ENCODE data around the gene CRB2.

Gene CRB2

GRCh38 chr9:123371805-123372590 lies 16.0 kb downstream of the CRB2 start:
- TF ChIP-seq NFIC (IDR thresholded peaks at IDR 0.05) (no peak), TCF12 (IDR thresholded peaks at IDR 0.05; ENCODE audit: low read depth) (no peak), REST (IDR thresholded peaks at IDR 0.05; ENCODE audit: low read depth) (no peak), MAX (IDR thresholded peaks at IDR 0.05) (no peak), ZBTB7A (IDR thresholded peaks at IDR 0.05; ENCODE audit: low read depth) (no peak), CREB1 (IDR thresholded peaks at IDR 0.05; ENCODE audit: low read depth) (no peak), EGR1 (IDR thresholded peaks at IDR 0.05) (no peak), FOXM1 (IDR thresholded peaks at IDR 0.05; ENCODE audit: borderline replicate concordance, low read depth) (no peak)

- no peak for TF ChIP-seq TEAD4 (IDR thresholded peaks at IDR 0.05)
- no peak for TF ChIP-seq TAF1 (IDR thresholded peaks at IDR 0.05; ENCODE audit: low read depth)
- TF ChIP-seq ZBTB7A (IDR thresholded peaks at IDR 0.05; ENCODE audit: low read depth): no peak
- TF ChIP-seq USF1 (IDR thresholded peaks at IDR 0.05): no peak
- no peak for TF ChIP-seq CREB1 (IDR thresholded peaks at IDR 0.05; ENCODE audit: low read depth)
- TF ChIP-seq MAX (IDR thresholded peaks at IDR 0.05): no peak
- no peak for TF ChIP-seq TCF12 (IDR thresholded peaks at IDR 0.05; ENCODE audit: low read depth)
- TF ChIP-seq YY1 (IDR thresholded peaks at IDR 0.05; ENCODE audit: low read depth): no peak
- no peak for TF ChIP-seq EGR1 (IDR thresholded peaks at IDR 0.05)
- TF ChIP-seq REST (IDR thresholded peaks at IDR 0.05; ENCODE audit: low read depth): no peak
- no peak for TF ChIP-seq FOXM1 (IDR thresholded peaks at IDR 0.05; ENCODE audit: borderline replicate concordance, low read depth)
- TF ChIP-seq CEBPB (IDR thresholded peaks at IDR 0.05): no peak
- no peak for TF ChIP-seq RAD21 (IDR thresholded peaks at IDR 0.05; ENCODE audit: low read depth)
- TF ChIP-seq EP300 (IDR thresholded peaks at IDR 0.05; ENCODE audit: borderline replicate concordance): no peak
- no peak for TF ChIP-seq NFIC (IDR thresholded peaks at IDR 0.05)
Measured at GRCh38 chr9:123372766-123373446, 16.9 kb downstream of the CRB2 start.

GRCh38 chr9:123373447-123373923 lies 17.5 kb downstream of the CRB2 start:
- no peak for TF ChIP-seq RAD21 (IDR thresholded peaks at IDR 0.05; ENCODE audit: low read depth)
- TF ChIP-seq YY1 (IDR thresholded peaks at IDR 0.05; ENCODE audit: low read depth): no peak
- TF ChIP-seq MAX (IDR thresholded peaks at IDR 0.05): no peak
- no peak for TF ChIP-seq EGR1 (IDR thresholded peaks at IDR 0.05)
- TF ChIP-seq NFIC (IDR thresholded peaks at IDR 0.05): no peak
- no peak for TF ChIP-seq CEBPB (IDR thresholded peaks at IDR 0.05)

- TF ChIP-seq EGR1 (IDR thresholded peaks at IDR 0.05) (no peak), USF1 (IDR thresholded peaks at IDR 0.05) (no peak), FOXM1 (IDR thresholded peaks at IDR 0.05; ENCODE audit: borderline replicate concordance, low read depth) (no peak), RAD21 (IDR thresholded peaks at IDR 0.05; ENCODE audit: low read depth) (no peak)
Measured at GRCh38 chr9:123373946-123374345, 17.9 kb downstream of the CRB2 start.

- no peak for TF ChIP-seq REST (IDR thresholded peaks at IDR 0.05; ENCODE audit: low read depth)
- TF ChIP-seq NFIC (IDR thresholded peaks at IDR 0.05): peak; percentile 57
- TF ChIP-seq MAX (IDR thresholded peaks at IDR 0.05): peak; percentile 66
- no peak for TF ChIP-seq RAD21 (IDR thresholded peaks at IDR 0.05; ENCODE audit: low read depth)
Measured at GRCh38 chr9:123375469-123376132, 19.6 kb downstream of the CRB2 start.
